GM23338 (cell line): ENCODE measurements around the gene KISS1R. TPM values are rescaled to one million over a fixed set of nuclear protein-coding genes. Genes with fewer than 3 reads are reported as not detected.

ENCODE experiments used
- ATAC-seq: fragments of 200-7000 bp; cut with Tn5 transposase; 3 replicates; pipeline ENCODE4 v1.9.1; 2020
- DNase-seq: peaks from one replicate; pipeline ENCODE4 v3.0.0-alpha.2; 2015; ENCODE audit warnings: low spot score
- H2AFZ ChIP-seq: fragments of 200-600 bp; sonication (generic); 2 replicates; pipeline ENCODE4 v1.8.0; 2016; ENCODE audit warnings: antibody characterized with exemption, mild to moderate bottlenecking, moderate library complexity
- H3F3A ChIP-seq: fragments of 200-600 bp; sonication (generic); replicated peaks from 2 replicates; pipeline ENCODE4 v1.8.0; 2017; ENCODE audit warnings: antibody characterized with exemption, mixed run types, low read depth
- H3K27ac ChIP-seq: fragments of 200-600 bp; sonication (generic); 2 replicates; pipeline ENCODE4 v1.6.1; 2016; ENCODE audit warnings: low read depth
- H3K27me3 ChIP-seq: fragments of 200-600 bp; sonication (generic); 2 replicates; pipeline ENCODE4 v1.8.0; 2016; ENCODE audit warnings: mild to moderate bottlenecking, mixed run types, moderate library complexity; ENCODE audit not compliant: insufficient read depth
- H3K36me3 ChIP-seq: fragments of 200-600 bp; sonication (generic); 2 replicates; pipeline ENCODE4 v1.8.0; 2016; ENCODE audit warnings: mild to moderate bottlenecking; ENCODE audit not compliant: insufficient read depth
- H3K4me1 ChIP-seq: fragments of 200-600 bp; sonication (generic); 2 replicates; pipeline ENCODE4 v1.8.0; 2016; ENCODE audit warnings: mild to moderate bottlenecking, moderate library complexity; ENCODE audit not compliant: insufficient read depth
- H3K4me2 ChIP-seq: fragments of 200-600 bp; sonication (generic); 2 replicates; pipeline ENCODE4 v1.7.1; 2017; ENCODE audit warnings: mixed run types
- H3K4me3 ChIP-seq: fragments of 200-600 bp; sonication (generic); 2 replicates; pipeline ENCODE4 v1.6.1; 2016; ENCODE audit warnings: mixed run types
- H3K79me2 ChIP-seq: fragments of 200-600 bp; sonication (generic); replicated peaks from 2 replicates; pipeline ENCODE4 v1.8.0; 2017; ENCODE audit warnings: mild to moderate bottlenecking; ENCODE audit not compliant: insufficient read depth
- H3K9me2 ChIP-seq: fragments of 200-600 bp; sonication (generic); 2 replicates; pipeline ENCODE4 v1.8.0; 2017; ENCODE audit not compliant: insufficient read depth
- H4K20me1 ChIP-seq: fragments of 200-600 bp; sonication (generic); replicated peaks from 2 replicates; pipeline ENCODE4 v1.8.0; 2017; ENCODE audit warnings: mild to moderate bottlenecking; ENCODE audit not compliant: insufficient read depth
- H3K27ac Mint-ChIP-seq: 2 replicates; pipeline ENCODE4 v1.8.0; 2020; ENCODE audit warnings: inconsistent platforms, mild to moderate bottlenecking, moderate library complexity, mixed read lengths
- H3K27me3 Mint-ChIP-seq: 3 replicates; pipeline ENCODE4 v1.8.0; 2022; ENCODE audit warnings: low read depth, mild to moderate bottlenecking, moderate library complexity, mixed read lengths, inconsistent platforms; ENCODE audit not compliant: insufficient read depth, poor library complexity
- H3K36me3 Mint-ChIP-seq: 3 replicates; pipeline ENCODE4 v1.8.0; 2021; ENCODE audit warnings: low read depth, mild to moderate bottlenecking, inconsistent platforms, moderate library complexity, mixed read lengths
- H3K4me1 Mint-ChIP-seq: 3 replicates; pipeline ENCODE4 v1.8.0; 2020; ENCODE audit warnings: mild to moderate bottlenecking, inconsistent platforms, mixed read lengths
- H3K4me3 Mint-ChIP-seq: 3 replicates; pipeline ENCODE4 v1.8.0; 2021; ENCODE audit warnings: moderate library complexity, mild to moderate bottlenecking, inconsistent platforms, mixed read lengths
- H3K9me3 Mint-ChIP-seq: 3 replicates; pipeline ENCODE4 v1.8.0; 2020; ENCODE audit warnings: moderate library complexity, mild to moderate bottlenecking, inconsistent platforms, mixed read lengths
- CREB1 ChIP-seq: fragments of 250-450 bp; sonication (Bioruptor Pico); IDR thresholded peaks from 2 replicates; pipeline ENCODE4 v1.5.0; 2020; ENCODE audit warnings: low read depth, mild to moderate bottlenecking, moderate library complexity
- EZH2 ChIP-seq: fragments of 200-600 bp; sonication (generic); IDR thresholded peaks from one replicate; pipeline ENCODE4 v1.8.0; 2017; ENCODE audit warnings: antibody characterized with exemption, mild to moderate bottlenecking, low read depth; ENCODE audit not compliant: unreplicated experiment
- POLR2AphosphoS5 ChIP-seq: IDR thresholded peaks from 2 replicates; pipeline ENCODE4 v1.6.1; 2016; ENCODE audit warnings: antibody characterized with exemption, low read depth
- ZNF114 ChIP-seq: fragments of 250-450 bp; sonication (Bioruptor Pico); IDR thresholded peaks from 2 replicates; pipeline ENCODE4 v1.5.0; 2020; ENCODE audit warnings: mild to moderate bottlenecking, moderate library complexity
- ZNF331 ChIP-seq: fragments of 250-450 bp; sonication (Bioruptor Pico); IDR thresholded peaks from 2 replicates; pipeline ENCODE4 v1.5.0; 2020; ENCODE audit warnings: low read depth, mild to moderate bottlenecking, moderate library complexity
- polyA plus RNA-seq: library from polyadenylated mRNA; unstranded; fragments of >200 nt; fragmentation: Nextera tagmentation; extraction: Ambion mirVana; gene quantifications from 2 replicates; pipeline ENCODE4 v1.2.1, GENCODE V29; 2016
- total RNA-seq: library from RNA; depleted of rRNA; stranded (reverse); fragments of >200 nt; shearing (Covaris generic); gene quantifications from 2 replicates; pipeline ENCODE4 v1.2.3, GENCODE V29; 2014
- TF ChIP-seq, protein P1 (sequence below): fragments of 250-450 bp; sonication (Bioruptor Pico); IDR thresholded peaks from 2 replicates; pipeline ENCODE4 v1.5.0; 2020; ENCODE audit warnings: mild to moderate bottlenecking, moderate library complexity

Gene KISS1R
- total and polyA plus RNA-seq, 2 experiments from 2014 or later: 0.78 to 4.0 TPM

DNA sequence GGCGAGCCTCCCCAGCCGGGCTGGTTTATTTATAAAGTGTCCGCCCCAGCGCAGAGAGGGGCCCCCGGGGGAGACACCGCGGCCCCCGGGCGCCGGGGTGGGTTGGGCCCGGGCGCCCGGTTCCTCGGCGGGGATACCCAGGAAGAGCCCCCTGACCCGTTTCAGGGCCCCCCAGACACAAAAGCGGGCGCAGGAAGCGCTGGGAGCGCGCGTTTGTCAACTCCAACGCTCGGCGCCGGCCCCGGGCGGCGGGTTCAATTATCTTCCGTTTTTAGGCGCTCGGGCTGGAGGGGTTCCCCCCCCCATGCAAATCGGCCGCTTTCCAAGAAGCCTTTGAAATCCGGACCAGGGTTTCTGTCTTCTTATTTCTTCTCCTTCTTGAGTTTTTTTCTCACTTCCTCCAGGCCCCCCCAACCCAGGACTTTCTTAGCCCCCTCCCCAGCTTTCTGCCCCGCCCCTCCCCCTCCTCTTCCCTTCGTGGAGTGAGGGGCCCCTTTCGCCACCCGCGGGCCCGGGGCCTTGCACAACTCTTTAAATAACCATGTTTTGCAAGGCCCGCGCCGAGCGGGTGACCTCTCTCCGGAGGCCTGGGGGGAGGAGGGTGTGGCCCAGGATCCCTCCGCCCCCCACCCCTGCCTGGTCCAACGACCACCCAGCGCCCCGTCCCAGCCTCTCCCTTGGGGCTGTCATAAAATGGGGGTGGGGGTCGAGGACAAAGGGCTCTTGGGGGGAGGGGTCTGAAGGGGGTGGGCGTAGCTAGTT lies 9.6 kb downstream of the KISS1R start:
- no peaks in the 10 kb centered on the region; the same call in 2 of the 3 replicates for H3K9me3 Mint-ChIP-seq
- peaks cover 10% of the 10 kb centered on the region; the same call in 1 of the 2 replicates for H3F3A ChIP-seq
- H3K9me2 ChIP-seq: no peaks in the 10 kb centered on the region
- no peak overlapping the region for H3K27ac Mint-ChIP-seq
- peaks cover 16% of the 10 kb centered on the region; the same call in 2 of the 3 replicates for H3K36me3 Mint-ChIP-seq
- H3K4me3 ChIP-seq: peak overlapping the region; percentile 89
- H3K4me2 ChIP-seq: peak overlapping the region; percentile 91
- TF ChIP-seq ZNF331 (CRISPR knock-in tag): no peak
- no peak for TF ChIP-seq EZH2
- no peak for TF ChIP-seq CREB1 (CRISPR knock-in tag)
- TF ChIP-seq, protein P1, sequence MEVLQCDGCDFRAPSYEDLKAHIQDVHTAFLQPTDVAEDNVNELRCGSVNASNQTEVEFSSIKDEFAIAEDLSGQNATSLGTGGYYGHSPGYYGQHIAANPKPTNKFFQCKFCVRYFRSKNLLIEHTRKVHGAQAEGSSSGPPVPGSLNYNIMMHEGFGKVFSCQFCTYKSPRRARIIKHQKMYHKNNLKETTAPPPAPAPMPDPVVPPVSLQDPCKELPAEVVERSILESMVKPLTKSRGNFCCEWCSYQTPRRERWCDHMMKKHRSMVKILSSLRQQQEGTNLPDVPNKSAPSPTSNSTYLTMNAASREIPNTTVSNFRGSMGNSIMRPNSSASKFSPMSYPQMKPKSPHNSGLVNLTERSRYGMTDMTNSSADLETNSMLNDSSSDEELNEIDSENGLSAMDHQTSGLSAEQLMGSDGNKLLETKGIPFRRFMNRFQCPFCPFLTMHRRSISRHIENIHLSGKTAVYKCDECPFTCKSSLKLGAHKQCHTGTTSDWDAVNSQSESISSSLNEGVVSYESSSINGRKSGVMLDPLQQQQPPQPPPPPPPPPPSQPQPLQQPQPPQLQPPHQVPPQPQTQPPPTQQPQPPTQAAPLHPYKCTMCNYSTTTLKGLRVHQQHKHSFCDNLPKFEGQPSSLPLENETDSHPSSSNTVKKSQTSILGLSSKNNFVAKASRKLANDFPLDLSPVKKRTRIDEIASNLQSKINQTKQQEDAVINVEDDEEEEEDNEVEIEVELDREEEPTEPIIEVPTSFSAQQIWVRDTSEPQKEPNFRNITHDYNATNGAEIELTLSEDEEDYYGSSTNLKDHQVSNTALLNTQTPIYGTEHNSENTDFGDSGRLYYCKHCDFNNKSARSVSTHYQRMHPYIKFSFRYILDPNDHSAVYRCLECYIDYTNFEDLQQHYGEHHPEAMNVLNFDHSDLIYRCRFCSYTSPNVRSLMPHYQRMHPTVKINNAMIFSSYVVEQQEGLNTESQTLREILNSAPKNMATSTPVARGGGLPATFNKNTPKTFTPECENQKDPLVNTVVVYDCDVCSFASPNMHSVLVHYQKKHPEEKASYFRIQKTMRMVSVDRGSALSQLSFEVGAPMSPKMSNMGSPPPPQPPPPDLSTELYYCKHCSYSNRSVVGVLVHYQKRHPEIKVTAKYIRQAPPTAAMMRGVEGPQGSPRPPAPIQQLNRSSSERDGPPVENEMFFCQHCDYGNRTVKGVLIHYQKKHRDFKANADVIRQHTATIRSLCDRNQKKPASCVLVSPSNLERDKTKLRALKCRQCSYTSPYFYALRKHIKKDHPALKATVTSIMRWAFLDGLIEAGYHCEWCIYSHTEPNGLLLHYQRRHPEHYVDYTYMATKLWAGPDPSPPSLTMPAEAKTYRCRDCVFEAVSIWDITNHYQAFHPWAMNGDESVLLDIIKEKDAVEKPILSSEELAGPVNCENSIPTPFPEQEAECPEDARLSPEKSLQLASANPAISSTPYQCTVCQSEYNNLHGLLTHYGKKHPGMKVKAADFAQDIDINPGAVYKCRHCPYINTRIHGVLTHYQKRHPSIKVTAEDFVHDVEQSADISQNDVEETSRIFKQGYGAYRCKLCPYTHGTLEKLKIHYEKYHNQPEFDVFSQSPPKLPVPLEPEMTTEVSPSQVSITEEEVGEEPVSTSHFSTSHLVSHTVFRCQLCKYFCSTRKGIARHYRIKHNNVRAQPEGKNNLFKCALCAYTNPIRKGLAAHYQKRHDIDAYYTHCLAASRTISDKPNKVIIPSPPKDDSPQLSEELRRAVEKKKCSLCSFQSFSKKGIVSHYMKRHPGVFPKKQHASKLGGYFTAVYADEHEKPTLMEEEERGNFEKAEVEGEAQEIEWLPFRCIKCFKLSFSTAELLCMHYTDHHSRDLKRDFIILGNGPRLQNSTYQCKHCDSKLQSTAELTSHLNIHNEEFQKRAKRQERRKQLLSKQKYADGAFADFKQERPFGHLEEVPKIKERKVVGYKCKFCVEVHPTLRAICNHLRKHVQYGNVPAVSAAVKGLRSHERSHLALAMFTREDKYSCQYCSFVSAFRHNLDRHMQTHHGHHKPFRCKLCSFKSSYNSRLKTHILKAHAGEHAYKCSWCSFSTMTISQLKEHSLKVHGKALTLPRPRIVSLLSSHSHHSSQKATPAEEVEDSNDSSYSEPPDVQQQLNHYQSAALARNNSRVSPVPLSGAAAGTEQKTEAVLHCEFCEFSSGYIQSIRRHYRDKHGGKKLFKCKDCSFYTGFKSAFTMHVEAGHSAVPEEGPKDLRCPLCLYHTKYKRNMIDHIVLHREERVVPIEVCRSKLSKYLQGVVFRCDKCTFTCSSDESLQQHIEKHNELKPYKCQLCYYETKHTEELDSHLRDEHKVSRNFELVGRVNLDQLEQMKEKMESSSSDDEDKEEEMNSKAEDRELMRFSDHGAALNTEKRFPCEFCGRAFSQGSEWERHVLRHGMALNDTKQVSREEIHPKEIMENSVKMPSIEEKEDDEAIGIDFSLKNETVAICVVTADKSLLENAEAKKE (CRISPR knock-in tag): no peak
- TF ChIP-seq ZNF114 (CRISPR knock-in tag): no peak
- TF ChIP-seq POLR2AphosphoS5: no peak; the same call in 1 of the 2 replicates
- peaks cover 8% of the 10 kb centered on the region; the same call in 2 of the 3 replicates for H3K4me1 Mint-ChIP-seq
- peaks cover 10% of the 10 kb centered on the region for H3K4me1 ChIP-seq
- no peak overlapping the region for H3K27ac ChIP-seq
- peaks cover 8% of the 10 kb centered on the region for H3K27me3 ChIP-seq
- peaks cover 11% of the 10 kb centered on the region for H3K27me3 Mint-ChIP-seq
- no peaks in the 10 kb centered on the region; the same call in 1 of the 2 replicates for H4K20me1 ChIP-seq
- no peaks in the 10 kb centered on the region; the same call in 1 of the 2 replicates for H3K36me3 ChIP-seq
- ATAC-seq (peak; percentile 9), DNase-seq (peak; percentile 72)
- H3K79me2 ChIP-seq: peaks cover 36% of the 10 kb centered on the region
- H2AFZ ChIP-seq: peak overlapping the region; percentile 43; the same call in 1 of the 2 replicates
- peak overlapping the region; percentile 85 for H3K4me3 Mint-ChIP-seq
